Endothelial cell (in vitro differentiated cells): Measurements from ENCODE around the gene CCL13. TPM values are rescaled to one million over a fixed set of nuclear protein-coding genes. Genes with fewer than 3 reads are reported as not detected.

Source experiments
- DNase-seq: peaks from one replicate; pipeline ENCODE4 v3.0.0; 2021; ENCODE audit warnings: low spot score
- H3K27ac Mint-ChIP-seq: one replicate; pipeline ENCODE4 v1.8.0; 2021; ENCODE audit warnings: mixed read lengths, inconsistent platforms; ENCODE audit not compliant: unreplicated experiment
- H3K27me3 Mint-ChIP-seq: one replicate; pipeline ENCODE4 v1.8.0; 2021; ENCODE audit warnings: mild to moderate bottlenecking, moderate library complexity, mixed read lengths, inconsistent platforms; ENCODE audit not compliant: unreplicated experiment
- H3K36me3 Mint-ChIP-seq: one replicate; pipeline ENCODE4 v1.8.0; 2021; ENCODE audit warnings: mild to moderate bottlenecking, low read depth, mixed read lengths, inconsistent platforms; ENCODE audit not compliant: unreplicated experiment
- H3K4me1 Mint-ChIP-seq: one replicate; pipeline ENCODE4 v1.8.0; 2021; ENCODE audit warnings: mild to moderate bottlenecking, mixed read lengths, inconsistent platforms; ENCODE audit not compliant: unreplicated experiment
- H3K4me3 Mint-ChIP-seq: one replicate; pipeline ENCODE4 v1.8.0; 2021; ENCODE audit warnings: mild to moderate bottlenecking, mixed read lengths, inconsistent platforms; ENCODE audit not compliant: unreplicated experiment
- H3K9me3 Mint-ChIP-seq: one replicate; pipeline ENCODE4 v1.8.0; 2021; ENCODE audit warnings: mixed read lengths, inconsistent platforms; ENCODE audit not compliant: unreplicated experiment
- total RNA-seq: library from RNA; stranded (reverse); fragmentation: NEBNext Ultra II Directional; extraction: Animal tissue kit (Norgen Biotek cat#: 25700); gene quantifications from one replicate; pipeline ENCODE4 v1.2.1, GENCODE V29; 2021; ENCODE audit not compliant: unreplicated experiment
- TF ChIP-seq, protein P1 (sequence below): fragments of 200-600 bp; sonication (generic); IDR thresholded peaks from one replicate; pipeline ENCODE4 v1.5.0; 2021; ENCODE audit warnings: antibody characterized with exemption; ENCODE audit not compliant: unreplicated experiment

The CCL13 gene
- total RNA-seq, 1 donor from 2014 or later, result not detected

- no peaks in the 10 kb centered on the region for H3K4me1 Mint-ChIP-seq
- TF ChIP-seq, protein P1, sequence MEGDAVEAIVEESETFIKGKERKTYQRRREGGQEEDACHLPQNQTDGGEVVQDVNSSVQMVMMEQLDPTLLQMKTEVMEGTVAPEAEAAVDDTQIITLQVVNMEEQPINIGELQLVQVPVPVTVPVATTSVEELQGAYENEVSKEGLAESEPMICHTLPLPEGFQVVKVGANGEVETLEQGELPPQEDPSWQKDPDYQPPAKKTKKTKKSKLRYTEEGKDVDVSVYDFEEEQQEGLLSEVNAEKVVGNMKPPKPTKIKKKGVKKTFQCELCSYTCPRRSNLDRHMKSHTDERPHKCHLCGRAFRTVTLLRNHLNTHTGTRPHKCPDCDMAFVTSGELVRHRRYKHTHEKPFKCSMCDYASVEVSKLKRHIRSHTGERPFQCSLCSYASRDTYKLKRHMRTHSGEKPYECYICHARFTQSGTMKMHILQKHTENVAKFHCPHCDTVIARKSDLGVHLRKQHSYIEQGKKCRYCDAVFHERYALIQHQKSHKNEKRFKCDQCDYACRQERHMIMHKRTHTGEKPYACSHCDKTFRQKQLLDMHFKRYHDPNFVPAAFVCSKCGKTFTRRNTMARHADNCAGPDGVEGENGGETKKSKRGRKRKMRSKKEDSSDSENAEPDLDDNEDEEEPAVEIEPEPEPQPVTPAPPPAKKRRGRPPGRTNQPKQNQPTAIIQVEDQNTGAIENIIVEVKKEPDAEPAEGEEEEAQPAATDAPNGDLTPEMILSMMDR, result no peak
These were observed 18.6 kb upstream of the CCL13 start for GRCh38 chr17:34337701-34338100.

DNA sequence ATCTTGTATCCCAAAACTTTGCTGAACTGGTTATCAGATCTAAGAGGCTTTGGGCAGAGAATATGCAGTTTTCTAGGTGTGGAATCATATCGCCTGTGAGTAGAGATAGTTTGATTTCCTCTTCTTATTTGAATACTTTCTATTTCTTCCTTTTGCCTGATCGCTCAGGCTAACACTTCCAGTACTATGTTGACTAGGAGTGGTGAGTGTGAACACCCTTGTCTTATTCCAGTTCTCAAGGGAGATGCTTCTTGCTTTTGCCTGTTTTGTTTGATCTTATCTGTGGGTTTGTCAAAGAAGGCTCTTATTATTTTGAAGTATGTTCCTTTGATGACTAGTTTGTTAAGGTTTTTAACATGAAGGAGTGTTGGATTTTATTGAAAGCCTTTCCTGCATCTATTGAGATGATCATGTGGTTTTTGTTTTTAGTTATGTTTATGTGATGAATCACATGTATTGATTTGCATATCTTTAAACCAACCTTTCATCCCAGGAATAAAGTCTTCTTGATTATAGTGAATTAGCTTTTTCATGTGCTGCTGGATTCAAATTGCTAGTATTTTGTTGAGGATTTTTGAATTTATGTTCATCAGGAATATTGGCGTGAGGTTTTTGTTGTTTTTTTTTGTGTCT is 17.0 kb upstream of the CCL13 start:
- TF ChIP-seq, protein P1, result no peak
- Mint-ChIP-seq H3K27ac (no peak overlapping the region), H3K27me3 (no peaks in the 10 kb centered on the region), H3K36me3 (no peaks in the 10 kb centered on the region), H3K4me3 (no peak overlapping the region), H3K9me3 (no peaks in the 10 kb centered on the region), H3K4me1 (no peaks in the 10 kb centered on the region)
- DNase-seq, result no peak

More at GRCh38 chr17:34337701-34338100, 18.6 kb upstream of the CCL13 start:
- Mint-ChIP-seq H3K27me3 (no peaks in the 10 kb centered on the region), H3K36me3 (no peaks in the 10 kb centered on the region), H3K27ac (no peak overlapping the region), H3K9me3 (no peaks in the 10 kb centered on the region), H3K4me3 (no peak overlapping the region)
- DNase-seq, result no peak

GRCh38 chr17:34341916-34342315 is 14.4 kb upstream of the CCL13 start:
- no peak overlapping the region for H3K27ac Mint-ChIP-seq
- H3K4me1 Mint-ChIP-seq, result no peaks in the 10 kb centered on the region
- no peaks in the 10 kb centered on the region for H3K27me3 Mint-ChIP-seq
- H3K36me3 Mint-ChIP-seq, result no peaks in the 10 kb centered on the region
- no peak overlapping the region for H3K4me3 Mint-ChIP-seq
- DNase-seq, result no peak
- H3K9me3 Mint-ChIP-seq, result no peaks in the 10 kb centered on the region
- TF ChIP-seq, protein P1, result no peak

GRCh38 chr17:34347063-34347462 is 9.2 kb upstream of the CCL13 start:
- Mint-ChIP-seq H3K27ac (no peak overlapping the region), H3K4me3 (no peak overlapping the region), H3K4me1 (no peaks in the 10 kb centered on the region), H3K27me3 (no peaks in the 10 kb centered on the region), H3K36me3 (no peaks in the 10 kb centered on the region), H3K9me3 (no peaks in the 10 kb centered on the region)
- DNase-seq, result no peak
- TF ChIP-seq, protein P1, result no peak

DNA sequence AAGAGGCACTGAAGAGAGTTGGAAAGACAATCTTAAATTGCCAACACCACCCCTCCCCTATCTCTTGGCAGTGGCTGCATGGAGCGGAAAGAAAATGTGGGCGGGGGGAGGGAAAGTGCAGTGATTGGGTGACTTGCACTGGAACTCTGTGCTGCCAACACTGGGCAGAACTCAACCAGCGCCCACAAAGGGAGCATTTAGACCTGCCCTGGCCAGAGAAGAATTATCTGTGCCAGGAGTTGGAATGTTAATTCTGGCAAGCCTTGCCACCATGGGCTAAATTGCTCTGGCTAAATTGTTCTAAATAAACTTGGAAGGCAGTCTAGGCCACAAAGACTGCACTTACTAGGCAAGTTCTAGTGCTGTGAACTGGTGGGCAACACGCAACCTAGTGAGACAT is 6.5 kb upstream of the CCL13 start:
- no peaks in the 10 kb centered on the region for H3K4me1 Mint-ChIP-seq
- H3K27me3 Mint-ChIP-seq, result no peaks in the 10 kb centered on the region
- TF ChIP-seq, protein P1, result no peak
- no peak overlapping the region for H3K27ac Mint-ChIP-seq
- no peaks in the 10 kb centered on the region for H3K9me3 Mint-ChIP-seq
- no peaks in the 10 kb centered on the region for H3K36me3 Mint-ChIP-seq
- H3K4me3 Mint-ChIP-seq, result no peak overlapping the region
- DNase-seq, result no peak
